GM18909 (cell line): ENCODE results near the gene PLA2G4A.

Source experiments
- ATAC-seq: cut with Tn5 transposase; IDR thresholded peaks from one replicate; pipeline ENCODE4 v1.9.1; 2021; ENCODE audit warnings: mild to moderate bottlenecking; ENCODE audit not compliant: unreplicated experiment, poor library complexity

Gene PLA2G4A

DNA sequence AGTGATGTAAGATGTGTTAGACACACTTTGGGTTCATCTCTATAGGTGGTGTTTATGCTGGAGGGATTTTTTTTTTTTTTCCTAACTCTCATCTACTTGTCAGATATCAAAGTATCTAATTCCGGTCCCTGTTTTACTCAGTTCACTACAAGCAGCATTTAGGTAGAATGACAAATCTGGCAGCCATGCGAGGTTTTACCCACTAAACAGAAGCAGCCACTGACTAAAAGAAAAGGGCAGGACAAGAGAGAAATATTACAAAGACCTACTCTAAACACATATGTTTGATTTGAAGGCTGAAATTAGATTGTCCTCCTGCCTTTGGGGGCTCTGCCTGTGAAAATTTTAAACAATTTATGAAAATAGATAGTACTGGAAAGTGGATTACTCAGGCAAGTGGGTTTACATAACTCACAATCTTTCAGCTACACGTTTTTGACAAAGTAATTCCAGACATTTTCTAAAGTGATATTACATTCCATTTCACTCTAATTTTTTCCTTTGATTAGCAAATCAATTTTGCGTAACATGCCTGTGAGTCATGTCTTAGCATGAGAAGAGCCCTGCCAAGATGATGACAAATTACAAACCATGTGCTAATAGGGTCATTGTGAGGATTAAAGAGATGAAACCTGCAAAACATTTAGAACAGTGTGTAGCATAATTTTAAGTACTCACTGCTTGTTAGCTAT is 172.6 kb downstream of the PLA2G4A start:
- no peak for ATAC-seq

- no peak for ATAC-seq
Measured at GRCh38 chr1:187003353-187003752, 174.6 kb downstream of the PLA2G4A start.

DNA sequence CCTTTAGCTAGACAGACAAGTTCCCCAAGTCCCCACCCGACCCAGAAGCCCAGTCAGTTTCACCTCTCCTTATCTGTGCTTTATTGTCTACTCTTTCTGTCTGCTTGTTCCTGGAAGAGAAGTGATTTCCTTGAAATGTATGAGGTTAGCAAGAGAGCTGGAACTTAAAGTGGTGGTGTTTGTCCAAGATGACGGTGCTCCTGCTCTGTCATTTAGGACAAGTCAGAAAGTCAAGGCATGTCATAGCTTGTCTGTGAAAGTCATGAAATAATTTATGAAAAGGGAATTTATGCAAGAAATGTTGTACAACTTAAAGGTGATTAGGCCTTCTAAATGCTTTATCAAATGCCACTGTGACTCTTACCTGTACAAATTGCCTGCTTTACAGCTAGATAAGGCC is 178.1 kb downstream of the PLA2G4A start:
- no peak for ATAC-seq

DNA sequence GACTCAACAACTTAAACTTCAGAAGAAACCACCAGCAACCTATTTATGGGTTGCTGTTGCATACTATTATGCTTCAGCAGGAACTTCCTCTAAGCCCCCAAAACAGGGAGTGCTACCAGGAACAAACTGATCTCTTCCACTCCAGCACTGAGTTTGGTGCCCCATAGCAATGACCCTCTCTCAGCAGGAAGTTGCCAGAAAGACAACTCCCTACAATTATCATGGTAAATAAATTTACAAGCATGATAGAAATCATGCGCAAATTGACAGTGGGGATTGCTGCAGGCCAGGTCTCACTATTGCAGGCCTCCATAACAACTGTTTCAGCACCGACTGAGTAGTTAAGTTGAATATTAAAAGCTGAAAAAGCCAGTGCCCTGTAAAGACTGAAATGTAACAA is 180.6 kb downstream of the PLA2G4A start:
- ATAC-seq, result no peak

DNA sequence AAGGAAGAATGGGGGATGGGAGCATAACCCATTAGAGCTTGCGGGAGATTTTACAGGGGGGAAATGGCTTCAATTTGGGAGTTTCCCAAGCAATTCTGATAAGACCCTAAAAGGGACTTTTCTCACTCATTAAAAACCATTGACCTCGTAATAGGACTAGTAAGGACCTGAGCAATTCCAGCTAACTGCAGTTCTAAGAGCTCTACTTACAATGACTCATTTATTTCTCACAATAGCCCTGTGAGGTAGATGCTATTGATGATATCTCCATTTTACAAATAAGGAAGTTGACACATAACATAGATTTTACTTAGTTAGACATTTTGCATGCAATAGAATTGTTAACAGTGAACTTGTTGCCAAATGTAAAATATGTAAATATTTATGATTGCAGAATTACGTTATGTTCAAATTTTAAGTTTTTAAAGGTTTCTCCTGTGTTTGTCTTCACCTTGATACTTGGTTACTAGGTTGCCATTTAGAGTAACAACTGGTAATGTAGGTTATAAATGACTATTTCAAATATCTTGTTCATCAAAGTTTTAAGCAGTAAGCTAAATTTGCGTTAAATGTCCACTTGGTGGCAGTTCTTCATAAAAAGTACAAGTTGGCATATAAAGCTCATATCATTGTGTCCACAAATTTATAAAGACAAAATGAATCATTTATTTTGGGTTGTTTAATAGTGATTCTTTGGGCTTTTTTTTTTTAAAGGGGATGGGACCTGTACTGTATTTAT is 182.0 kb downstream of the PLA2G4A start:
- no peak for ATAC-seq

DNA sequence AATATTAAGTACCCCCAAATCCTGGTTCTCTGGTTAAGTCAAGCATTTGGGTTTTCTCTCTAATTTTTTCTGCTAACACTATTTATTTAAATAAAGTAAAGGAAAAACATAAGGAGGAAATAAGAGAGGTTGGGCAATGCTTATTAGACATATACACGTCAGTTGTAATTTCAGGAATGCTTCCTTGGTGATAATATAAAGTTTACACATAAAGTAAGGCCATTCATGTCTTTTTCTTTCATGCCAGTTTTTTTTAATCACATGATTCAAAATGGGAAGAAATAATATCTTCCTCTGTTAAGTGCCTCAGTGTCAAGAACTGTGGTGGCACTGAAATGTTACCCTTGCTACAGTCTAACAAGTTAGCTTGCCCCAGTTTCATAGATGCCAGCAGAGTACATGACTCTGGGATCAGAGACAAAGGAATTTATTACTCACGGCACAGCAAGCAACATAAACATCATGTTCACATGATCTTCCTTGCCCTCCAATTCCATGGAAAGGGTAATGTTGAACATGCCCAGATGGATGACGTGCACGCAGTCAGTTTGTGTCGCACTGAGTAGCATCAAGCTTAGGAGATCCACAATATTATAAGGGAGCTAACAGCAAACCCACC is 184.9 kb downstream of the PLA2G4A start:
- no peak for ATAC-seq

GRCh38 chr1:187018291-187018690 is 189.5 kb downstream of the PLA2G4A start:
- ATAC-seq, result no peak

GRCh38 chr1:187027253-187027652 is 198.5 kb downstream of the PLA2G4A start:
- no peak for ATAC-seq

GRCh38 chr1:187032316-187032981 is 203.7 kb downstream of the PLA2G4A start:
- no peak for ATAC-seq

DNA sequence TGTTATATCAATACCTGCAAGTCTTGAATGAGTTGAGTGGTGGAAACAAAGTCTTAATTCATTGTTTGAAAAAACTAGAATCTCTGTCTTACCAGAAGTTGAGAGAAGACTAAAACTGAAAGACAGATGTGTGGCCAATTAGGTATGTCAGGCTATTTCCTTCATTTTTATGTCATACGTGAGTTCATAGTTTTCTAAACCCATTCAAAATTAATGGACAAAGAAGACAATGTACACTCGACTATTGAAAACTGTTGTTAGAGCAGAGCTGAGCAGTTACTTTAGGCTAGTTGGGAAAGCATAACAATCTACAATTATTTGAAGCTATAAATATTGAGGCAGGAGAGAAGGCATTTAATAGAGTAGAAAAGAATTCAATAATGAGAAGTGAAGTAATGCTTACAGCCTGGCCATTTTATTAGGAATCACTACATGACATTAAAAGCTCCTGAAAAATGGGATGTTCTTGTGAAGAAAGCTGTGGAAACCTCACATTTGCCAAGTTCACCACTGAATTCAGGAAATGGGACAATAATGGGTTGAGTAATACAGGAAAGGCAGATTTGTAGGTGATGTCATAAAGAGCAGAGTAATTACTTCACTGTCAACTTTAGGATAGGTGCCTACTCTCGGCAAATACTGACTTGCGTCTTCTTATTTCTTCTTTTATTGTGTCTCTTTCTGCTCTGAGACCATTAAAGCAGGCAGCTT is 204.4 kb downstream of the PLA2G4A start:
- ATAC-seq, result no peak

DNA sequence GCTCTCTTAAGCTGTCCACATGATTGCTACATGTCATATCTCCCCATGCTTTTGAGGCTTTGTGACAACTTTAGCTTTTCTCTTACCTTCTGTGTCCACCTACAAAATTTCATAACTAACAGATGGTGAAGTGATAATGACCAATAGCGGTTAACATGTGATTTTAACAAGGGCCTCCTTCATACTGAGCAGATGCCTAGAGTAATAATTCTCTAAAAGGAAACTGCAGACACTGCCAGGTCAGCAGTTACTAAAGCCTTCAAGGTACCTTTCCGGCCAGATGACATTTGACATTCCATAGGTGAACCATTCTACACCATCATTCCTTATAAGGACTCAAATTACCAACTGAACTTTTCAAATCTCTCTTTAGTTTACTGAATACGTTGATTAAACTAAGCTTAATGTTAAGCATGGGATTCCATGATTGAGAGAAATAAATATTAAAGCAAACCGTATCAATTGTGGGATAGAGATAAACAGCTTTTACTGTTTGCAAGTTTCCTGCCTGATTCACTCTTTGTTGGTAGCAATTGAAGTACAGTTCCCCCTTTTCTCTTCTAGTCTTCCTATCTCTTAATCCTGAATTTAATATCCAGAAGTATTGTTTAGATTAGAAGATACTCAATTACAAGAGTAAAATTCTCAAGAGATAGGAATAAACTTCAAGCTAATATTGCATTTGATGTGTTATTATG is 205.1 kb downstream of the PLA2G4A start:
- no peak for ATAC-seq

DNA sequence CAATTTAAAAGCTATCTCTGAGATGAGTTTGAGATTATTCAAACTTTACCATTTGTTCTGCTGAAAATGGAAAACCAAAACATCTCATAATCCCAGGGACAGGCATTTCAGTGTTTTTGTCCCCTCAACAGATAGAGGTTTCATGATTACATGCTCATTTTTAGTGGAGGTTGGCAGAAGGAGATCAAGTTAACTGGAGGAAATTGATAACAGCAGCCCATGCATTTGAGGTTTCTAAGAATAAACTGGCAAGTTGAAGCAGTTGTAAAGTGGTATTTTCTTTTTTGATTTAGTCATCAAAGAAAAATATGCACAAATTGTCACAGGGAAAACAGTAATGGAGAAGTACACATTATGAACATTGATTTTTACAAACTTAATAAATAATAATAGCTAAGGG is 205.8 kb downstream of the PLA2G4A start:
- ATAC-seq, result no peak

GRCh38 chr1:187037973-187038553 is 209.3 kb downstream of the PLA2G4A start:
- ATAC-seq, result no peak
